Hepatocyte (in vitro differentiated cells): Measurements from ENCODE around the gene FAM171A2.

ENCODE experiments used
- CTCF ChIP-seq: fragments of 200-600 bp; sonication (generic); IDR thresholded peaks from 2 replicates; pipeline ENCODE4 v1.5.1; 2016; ENCODE audit warnings: antibody characterized with exemption, mild to moderate bottlenecking; ENCODE audit not compliant: poor library complexity
- EZH2 ChIP-seq: fragments of 200-600 bp; sonication (generic); IDR thresholded peaks from 2 replicates; pipeline ENCODE4 v1.6.1; 2016; ENCODE audit warnings: antibody characterized with exemption, mild to moderate bottlenecking, borderline replicate concordance
- EZH2phosphoT487 ChIP-seq: fragments of 200-600 bp; sonication (generic); IDR thresholded peaks from one replicate; pipeline ENCODE4 v1.6.1; 2018; ENCODE audit warnings: antibody characterized with exemption, mild to moderate bottlenecking, low read depth, moderate library complexity; ENCODE audit not compliant: unreplicated experiment, severe bottlenecking

- TF ChIP-seq CTCF, result no peak
- no peak for TF ChIP-seq EZH2phosphoT487
- TF ChIP-seq EZH2, result no peak
Measured at GRCh38 chr17:44384281-44384822, 20.7 kb upstream of the FAM171A2 start.
